Gastrocnemius medialis (tissue), 4 donors: ENCODE measurements around the gene KCNQ5. TPM values are rescaled to one million over a fixed set of nuclear protein-coding genes. Genes with fewer than 3 reads are reported as not detected.

Source experiments
- ATAC-seq, 2 donors: fragments of 150-250 bp; one replicate each; pipeline ENCODE4 v1.9.1; 2016
- DNase-seq, 2 donors: peaks; one replicate each; pipeline ENCODE4 v3.0.0-alpha.2; 2019
- H3K27ac ChIP-seq, 4 donors: fragments of 200-600 bp; sonication (generic); 1 replicate in 1 of 4; 2 replicates in 3 of 4; pipeline ENCODE4 v1.5.1; 2016 to 2018; ENCODE audit warnings: mild to moderate bottlenecking in 2 of 4, moderate library complexity in 1 of 4
- H3K27me3 ChIP-seq, 3 donors: fragments of 200-600 bp; sonication (generic) in 2 of 3; 1 replicate in 1 of 3; 2 replicates in 2 of 3; pipeline versions ENCODE4 v1.5.1 to v1.6.0; 2016 to 2019; ENCODE audit warnings: mild to moderate bottlenecking in 1 of 3, moderate library complexity in 1 of 3
- H3K36me3 ChIP-seq, 2 donors: fragments of 200-600 bp; sonication (generic) in 1 of 2; one replicate each; pipeline ENCODE4 v1.5.1; 2017 to 2018
- H3K4me1 ChIP-seq, 2 donors: fragments of 200-600 bp; sonication (generic) in 1 of 2; one replicate each; pipeline ENCODE4 v1.5.1; 2016 to 2017; ENCODE audit warnings: mild to moderate bottlenecking in 2 of 2
- H3K4me3 ChIP-seq, 4 donors: fragments of 200-600 bp; sonication (generic) in 3 of 4; 1 replicate in 1 of 4; 2 replicates in 3 of 4; pipeline ENCODE4 v1.5.1; 2016 to 2019; ENCODE audit warnings: mild to moderate bottlenecking in 2 of 4
- H3K9me3 ChIP-seq, 3 donors: fragments of 200-600 bp; sonication (generic) in 2 of 3; 1 replicate in 1 of 3; 2 replicates in 2 of 3; pipeline ENCODE4 v1.5.1; 2016 to 2019
- CTCF ChIP-seq, 5 experiments: fragments of 450-650 bp in 3 of 5; fragments of 200-600 bp in 2 of 5; sonication (generic) in 2 of 5; IDR thresholded peaks in 4 of 5; conservative IDR thresholded peaks in 1 of 5; 1 replicate in 4 of 5; 2 replicates in 1 of 5; pipeline ENCODE4 v1.5.1; 2016 to 2019; ENCODE audit warnings: antibody characterized with exemption in 5 of 5, mild to moderate bottlenecking in 3 of 5, moderate library complexity in 3 of 5
- POLR2A ChIP-seq, 2 donors: fragments of 450-650 bp; IDR thresholded peaks; one replicate each; pipeline ENCODE4 v1.6.1; 2017; ENCODE audit warnings: antibody characterized with exemption in 2 of 2, mild to moderate bottlenecking in 2 of 2, moderate library complexity in 2 of 2
- in situ Hi-C, 4 donors: fragments of 200-750 bp; cut with MboI; loops; one replicate each; pipeline versions ENCODE4 v1.15.0 to v1.8.0; 2017; ENCODE audit warnings: low sequenced_read_pairs in 4 of 4
- intact Hi-C: fragments of 100-400 bp; cut with DNase I; formaldehyde crosslinking; loops from one replicate; pipeline ENCODE4 v1.15.1; 2023; ENCODE audit warnings: low total_unique reads
- total RNA-seq, 4 donors: library from RNA; depleted of rRNA; stranded (reverse); fragments of >200 nt; gene quantifications; one replicate each; pipeline versions ENCODE4 v1.1.0 to v1.2.3, GENCODE V29; 2016

The KCNQ5 gene
- total RNA-seq, 4 donors from 2014 or later: 5.3 to 19.3 (median 15.1) TPM

GRCh38 chr6:73086726-73087125 lies 464.9 kb downstream of the KCNQ5 start:
- DNase-seq (no peak), ATAC-seq (no peak)
- in situ Hi-C loops: no loop called here
- Histone ChIP-seq H3K9me3 (no peaks in the 10 kb centered on the region), H3K27ac (no peak overlapping the region), H3K36me3 (no peaks in the 10 kb centered on the region), H3K4me3 (no peak overlapping the region), H3K4me1 (no peaks in the 10 kb centered on the region), H3K27me3 (no peaks in the 10 kb centered on the region)
- TF ChIP-seq CTCF (IDR thresholded peaks at IDR 0.05 in 4 of 5, conservative IDR thresholded peaks at IDR 0.05 in 1 of 5): no peak
- intact Hi-C loops: no loop called here

- TF ChIP-seq POLR2A (IDR thresholded peaks at IDR 0.05) (no peak), CTCF (IDR thresholded peaks at IDR 0.05 in 4 of 5, conservative IDR thresholded peaks at IDR 0.05 in 1 of 5) (no peak)
- H3K36me3 ChIP-seq: no peaks in the 10 kb centered on the region
- H3K27me3 ChIP-seq: no peaks in the 10 kb centered on the region
- no peaks in the 10 kb centered on the region for H3K4me1 ChIP-seq
- no peak for ATAC-seq
- intact Hi-C loops: no loop called here
- in situ Hi-C loops: no loop called here
- no peaks in the 10 kb centered on the region for H3K9me3 ChIP-seq
- no peak overlapping the region for H3K4me3 ChIP-seq
- no peak for DNase-seq
- H3K27ac ChIP-seq: no peak overlapping the region
Observed at GRCh38 chr6:73088138-73088813, 466.4 kb downstream of the KCNQ5 start.

GRCh38 chr6:73104921-73105320 lies 483.1 kb downstream of the KCNQ5 start:
- no peaks in the 10 kb centered on the region for H3K4me1 ChIP-seq
- H3K9me3 ChIP-seq: no peaks in the 10 kb centered on the region
- DNase-seq (no peak), ATAC-seq (no peak)
- H3K36me3 ChIP-seq: no peaks in the 10 kb centered on the region
- H3K4me3 ChIP-seq: no peak overlapping the region
- in situ Hi-C loops (no loop called here), intact Hi-C loops (no loop called here)
- TF ChIP-seq POLR2A (IDR thresholded peaks at IDR 0.05) (no peak), CTCF (IDR thresholded peaks at IDR 0.05 in 4 of 5, conservative IDR thresholded peaks at IDR 0.05 in 1 of 5) (no peak)
- no peak overlapping the region for H3K27ac ChIP-seq
- no peaks in the 10 kb centered on the region for H3K27me3 ChIP-seq

GRCh38 chr6:73107016-73107415 lies 485.2 kb downstream of the KCNQ5 start:
- intact Hi-C loops: no loop called here

More at GRCh38 chr6:73107016-73107415, 485.2 kb downstream of the KCNQ5 start:
- Histone ChIP-seq H3K4me3 (no peak overlapping the region), H3K4me1 (no peaks in the 10 kb centered on the region), H3K27ac (no peak overlapping the region), H3K9me3 (no peaks in the 10 kb centered on the region), H3K27me3 (no peaks in the 10 kb centered on the region), H3K36me3 (no peaks in the 10 kb centered on the region)
- in situ Hi-C loops: no loop called here
- DNase-seq (no peak), ATAC-seq (no peak)
- TF ChIP-seq POLR2A (IDR thresholded peaks at IDR 0.05): no peak
- TF ChIP-seq CTCF (IDR thresholded peaks at IDR 0.05 in 4 of 5, conservative IDR thresholded peaks at IDR 0.05 in 1 of 5): no peak
